Small intestine (tissue), 7 donors: ENCODE data around the gene GRM5. TPM values are rescaled to one million over a fixed set of nuclear protein-coding genes. Genes with fewer than 3 reads are reported as not detected.

Experiments
- DNase-seq, 2 donors: peaks; one replicate each; pipeline versions ENCODE4 v3.0.0 to v3.0.0-alpha.2; 2013
- FAIRE-seq: peaks from 2 replicates; lab custom pipeline; 2012; peaks lifted over from hg19 to GRCh38; lab: Jason Lieb, UNC
- H3K27ac ChIP-seq, 3 donors: one replicate each; pipeline ENCODE4 v1.5.1; 2013; ENCODE audit warnings: low read length in 2 of 3, mild to moderate bottlenecking in 2 of 3, control low read depth in 1 of 3, inconsistent platforms in 1 of 3, low read depth in 1 of 3, moderate library complexity in 1 of 3
- H3K27me3 ChIP-seq, 3 donors: one replicate each; pipeline ENCODE4 v1.6.1; 2013; ENCODE audit warnings: low read length in 3 of 3, inconsistent platforms in 1 of 3; ENCODE audit not compliant: control insufficient read depth in 3 of 3, insufficient read depth in 3 of 3
- H3K36me3 ChIP-seq, 3 donors: one replicate each; pipeline ENCODE4 v1.6.1; 2013; ENCODE audit warnings: low read length in 3 of 3, inconsistent platforms in 1 of 3, low read depth in 1 of 3, mild to moderate bottlenecking in 1 of 3, moderate library complexity in 1 of 3; ENCODE audit not compliant: control insufficient read depth in 3 of 3, insufficient read depth in 2 of 3
- H3K4me1 ChIP-seq, 3 donors: one replicate each; pipeline ENCODE4 v1.6.1; 2013; ENCODE audit warnings: low read length in 2 of 3, inconsistent platforms in 1 of 3, low read depth in 1 of 3, mild to moderate bottlenecking in 1 of 3, moderate library complexity in 1 of 3; ENCODE audit not compliant: control insufficient read depth in 3 of 3, insufficient read depth in 2 of 3
- H3K4me3 ChIP-seq, 3 donors: one replicate each; pipeline ENCODE4 v1.5.1; 2013; ENCODE audit warnings: low read length in 3 of 3, control low read depth in 1 of 3, inconsistent platforms in 1 of 3, low read depth in 1 of 3, mild to moderate bottlenecking in 1 of 3, moderate library complexity in 1 of 3
- H3K9me3 ChIP-seq, 2 donors: one replicate each; pipeline ENCODE4 v1.6.1; 2013; ENCODE audit warnings: low read depth in 1 of 2, low read length in 1 of 2; ENCODE audit not compliant: control insufficient read depth in 2 of 2, insufficient read depth in 1 of 2
- WGBS, 3 donors: extraction: QIAGEN DNeasy Blood & Tissue Kit; methylation state at CpG; one replicate each; pipeline ENCODE4 v1.1.7; 2013; 5-methylcytosine and 5-hydroxymethylcytosine counted together
- polyA plus RNA-seq, 4 donors: library from polyadenylated mRNA; stranded (reverse) in 3 of 4; unstranded in 1 of 4; fragments of 200-250 nt in 3 of 4; fragments of 120-200 nt in 1 of 4; gene quantifications; one replicate each; pipeline versions ENCODE4 v1.2.1 to v1.2.3, GENCODE V29; 2013
- donor health status: healthy with polysubstance abuse.
- donor health status: control.
- donor health status: control.
- donor health status: Bipolar disorder and iron deficiency.
- donor health status: healthy.

The GRM5 gene
- polyA plus RNA-seq, 4 donors: 0.01 TPM; not detected in 3

- Histone ChIP-seq H3K4me3 (no peak overlapping the region), H3K4me1 (no peaks in the 10 kb centered on the region), H3K27me3 (no peaks in the 10 kb centered on the region), H3K9me3 (peaks cover 0 to 3% of the 10 kb centered on the region in 2 donors), H3K27ac (no peak overlapping the region), H3K36me3 (no peaks in the 10 kb centered on the region)
- FAIRE-seq (no peak), DNase-seq (no peak)
- WGBS, 3 donors: 77 to 83% (median 77%) methylated on average over 1 of the region's 1 CpG
Observed at GRCh38 chr11:88533001-88533400, 532.8 kb downstream of the GRM5 start.

- H3K36me3 ChIP-seq: no peaks in the 10 kb centered on the region
- WGBS, 3 donors: 74 to 82% (median 78%) methylated on average over 4 of the region's 4 CpGs
- FAIRE-seq (no peak), DNase-seq (no peak)
- H3K27ac ChIP-seq: no peak overlapping the region
- H3K4me1 ChIP-seq: no peaks in the 10 kb centered on the region
- peaks cover 0 to 3% of the 10 kb centered on the region in 2 donors for H3K9me3 ChIP-seq
- H3K4me3 ChIP-seq: no peak overlapping the region
- H3K27me3 ChIP-seq: no peaks in the 10 kb centered on the region
Observed at GRCh38 chr11:88531831-88532230, 534.0 kb downstream of the GRM5 start.

GRCh38 chr11:88529426-88529825 lies 536.4 kb downstream of the GRM5 start:
- WGBS, 3 donors: 92 to 97% (median 95%) methylated on average over 1 of the region's 1 CpG
- no peak overlapping the region for H3K27ac ChIP-seq

GRCh38 chr11:88523386-88524071 lies 542.3 kb downstream of the GRM5 start:
- Histone ChIP-seq H3K27me3 (no peaks in the 10 kb centered on the region), H3K4me3 (no peak overlapping the region), H3K4me1 (no peaks in the 10 kb centered on the region), H3K36me3 (no peaks in the 10 kb centered on the region), H3K27ac (no peak overlapping the region), H3K9me3 (no peaks in the 10 kb centered on the region)
- DNase-seq: no peak
- no peak for FAIRE-seq

More at GRCh38 chr11:88529426-88529825, 536.4 kb downstream of the GRM5 start:
- DNase-seq (no peak), FAIRE-seq (no peak)
- Histone ChIP-seq H3K4me3 (no peak overlapping the region), H3K36me3 (no peaks in the 10 kb centered on the region), H3K4me1 (no peaks in the 10 kb centered on the region), H3K27me3 (no peaks in the 10 kb centered on the region), H3K9me3 (peaks cover 0 to 3% of the 10 kb centered on the region in 2 donors)

GRCh38 chr11:88522624-88523385 lies 543.0 kb downstream of the GRM5 start:
- no peak overlapping the region for H3K4me3 ChIP-seq
- H3K9me3 ChIP-seq: no peaks in the 10 kb centered on the region
- no peak for FAIRE-seq
- H3K36me3 ChIP-seq: no peaks in the 10 kb centered on the region
- 78 to 87% (median 83%) methylated on average over 2 of the region's 2 CpGs for WGBS, 3 donors
- no peaks in the 10 kb centered on the region for H3K27me3 ChIP-seq
- no peak for DNase-seq
- H3K27ac ChIP-seq: no peak overlapping the region
- H3K4me1 ChIP-seq: no peaks in the 10 kb centered on the region

- Histone ChIP-seq H3K4me1 (no peaks in the 10 kb centered on the region), H3K9me3 (no peaks in the 10 kb centered on the region), H3K36me3 (no peaks in the 10 kb centered on the region), H3K27ac (no peak overlapping the region), H3K27me3 (no peaks in the 10 kb centered on the region), H3K4me3 (no peak overlapping the region)
- FAIRE-seq (no peak), DNase-seq (no peak)
- 5 to 30% (median 16%) methylated on average over 1 of the region's 1 CpG for WGBS, 3 donors
Observed at GRCh38 chr11:88521799-88522201, 544.0 kb downstream of the GRM5 start.

- FAIRE-seq (no peak), DNase-seq (no peak)
- no peak overlapping the region for H3K27ac ChIP-seq
- H3K4me1 ChIP-seq: no peaks in the 10 kb centered on the region
- no peak overlapping the region for H3K4me3 ChIP-seq
- H3K9me3 ChIP-seq: no peaks in the 10 kb centered on the region
- H3K27me3 ChIP-seq: no peaks in the 10 kb centered on the region
- no peaks in the 10 kb centered on the region for H3K36me3 ChIP-seq
Observed at GRCh38 chr11:88521399-88521798, 544.4 kb downstream of the GRM5 start.

- H3K4me1 ChIP-seq: no peaks in the 10 kb centered on the region
- no peak overlapping the region for H3K4me3 ChIP-seq
- H3K27ac ChIP-seq: no peak overlapping the region
- DNase-seq (no peak), FAIRE-seq (no peak)
- H3K36me3 ChIP-seq: no peaks in the 10 kb centered on the region
- no peaks in the 10 kb centered on the region for H3K27me3 ChIP-seq
- H3K9me3 ChIP-seq: no peaks in the 10 kb centered on the region
Observed at GRCh38 chr11:88520391-88520790, 545.4 kb downstream of the GRM5 start.
